BLaER1 treated with 17β-estradiol and CSF1 and Interleukin-3, amounts not matched to agents 10 nM and 100 nM (cell line): Measurements from ENCODE around the gene TREM2.

ENCODE experiments used
- H3K27ac ChIP-seq, 11 experiments: shearing (Covaris generic); formaldehyde crosslinking; 2 replicates each; pipeline ENCODE4 v1.8.1; 2022
- H3K27me3 ChIP-seq, 11 experiments: shearing (Covaris generic); formaldehyde crosslinking; 2 replicates each; pipeline ENCODE4 v1.8.1; 2022
- H3K36me3 ChIP-seq, 11 experiments: shearing (Covaris generic); formaldehyde crosslinking; 2 replicates each; pipeline ENCODE4 v1.8.1; 2022
- H3K4me1 ChIP-seq, 10 experiments: shearing (Covaris generic); formaldehyde crosslinking; 2 replicates each; pipeline ENCODE4 v1.8.1; 2022
- H3K4me2 ChIP-seq, 11 experiments: shearing (Covaris generic); formaldehyde crosslinking; 2 replicates each; pipeline ENCODE4 v1.8.1; 2022
- H3K4me3 ChIP-seq, 10 experiments: shearing (Covaris generic); formaldehyde crosslinking; 2 replicates each; pipeline ENCODE4 v1.8.1; 2022
- H3K9ac ChIP-seq, 11 experiments: shearing (Covaris generic); formaldehyde crosslinking; 2 replicates each; pipeline ENCODE4 v1.8.1; 2022
- H3K9me3 ChIP-seq, 11 experiments: shearing (Covaris generic); formaldehyde crosslinking; replicated peaks in 1 of 11; 2 replicates each; pipeline ENCODE4 v1.8.1; 2022
- H4K20me1 ChIP-seq, 11 experiments: shearing (Covaris generic); formaldehyde crosslinking; 2 replicates each; pipeline ENCODE4 v1.8.1; 2022
- Cebpa-rat ChIP-seq, 11 experiments: shearing (Covaris generic); IDR thresholded peaks; 2 replicates each; pipeline ENCODE4 v1.8.1; 2022

The TREM2 gene

DNA sequence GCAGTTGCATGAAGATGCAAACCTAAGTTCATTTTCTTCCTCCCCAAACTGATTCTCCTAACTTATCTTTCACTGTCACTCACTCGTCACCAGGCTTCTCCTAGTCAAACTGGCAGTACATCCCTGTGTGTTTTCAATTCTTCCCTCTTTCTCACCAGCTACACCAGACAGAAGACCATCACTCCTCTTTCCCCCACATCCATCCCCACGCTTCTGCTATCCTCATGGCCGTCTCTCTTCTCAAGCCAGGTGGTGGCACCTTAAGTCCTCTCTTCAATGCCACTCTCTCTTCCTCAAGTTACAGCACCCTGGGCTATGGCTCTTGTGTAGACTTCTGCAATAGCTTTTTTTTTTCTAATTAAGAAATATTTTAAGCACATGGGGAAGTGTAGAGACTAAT, 14.4 kb upstream of the TREM2 start:
- peaks cover 0 to 36% (median 0%) of the 10 kb centered on the region in 11 experiments; a peak in 7 of 22 replicates for H3K36me3 ChIP-seq
- H3K4me2 ChIP-seq = no peak overlapping the region
- no peak overlapping the region for H3K9ac ChIP-seq
- no peaks in the 10 kb centered on the region for H3K27me3 ChIP-seq
- TF ChIP-seq Cebpa-rat (IDR thresholded peaks at IDR 0.05) = no peak
- peaks cover 0 to 18% (median 0%) of the 10 kb centered on the region in 11 experiments; a peak in 5 of 22 replicates for H3K9me3 ChIP-seq
- no peaks in the 10 kb centered on the region for H4K20me1 ChIP-seq
- H3K4me3 ChIP-seq = no peak overlapping the region
- H3K27ac ChIP-seq = no peak overlapping the region
- H3K4me1 ChIP-seq = peaks cover 1 to 32% (median 18%) of the 10 kb centered on the region in 10 experiments; a peak in 18 of 20 replicates

- Histone ChIP-seq H3K27ac (no peak overlapping the region), H3K36me3 (peaks cover 0 to 25% (median 0%) of the 10 kb centered on the region in 11 experiments; a peak in 7 of 22 replicates), H3K4me1 (peaks cover 0 to 21% (median 10%) of the 10 kb centered on the region in 10 experiments; a peak in 12 of 20 replicates), H4K20me1 (no peaks in the 10 kb centered on the region), H3K27me3 (no peaks in the 10 kb centered on the region), H3K4me3 (no peak overlapping the region), H3K9me3 (peaks cover 0 to 13% (median 0%) of the 10 kb centered on the region in 11 experiments; a peak in 4 of 22 replicates), H3K9ac (no peak overlapping the region), H3K4me2 (no peak overlapping the region)
- no peak for TF ChIP-seq Cebpa-rat (IDR thresholded peaks at IDR 0.05)
These were observed 13.3 kb upstream of the TREM2 start for GRCh38 chr6:41176189-41176588.

DNA sequence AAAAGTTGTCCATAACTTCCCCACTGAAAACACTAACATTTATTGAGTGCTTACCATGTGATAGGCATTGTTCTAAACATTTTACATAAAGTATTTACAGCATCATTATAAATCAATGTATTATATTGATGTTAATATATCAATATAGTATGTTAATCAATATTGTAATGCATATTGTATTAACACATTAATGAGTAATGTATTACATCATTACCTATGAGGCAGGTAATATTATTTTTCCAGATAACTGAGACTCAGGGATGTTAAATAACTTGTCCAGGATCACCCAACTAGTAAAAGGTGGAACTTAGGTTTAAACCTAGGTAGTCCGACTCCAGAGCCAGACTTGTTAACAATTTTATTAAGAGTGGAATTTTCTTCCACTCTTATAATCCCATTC, 12.2 kb upstream of the TREM2 start:
- TF ChIP-seq Cebpa-rat (IDR thresholded peaks at IDR 0.05) = no peak
- Histone ChIP-seq H3K9ac (no peak overlapping the region), H4K20me1 (no peaks in the 10 kb centered on the region), H3K9me3 (peaks cover 0 to 13% (median 0%) of the 10 kb centered on the region in 11 experiments; a peak in 4 of 22 replicates), H3K36me3 (peaks cover 0 to 14% (median 0%) of the 10 kb centered on the region in 11 experiments; a peak in 4 of 22 replicates), H3K4me1 (peaks cover 0 to 10% (median under 1%) of the 10 kb centered on the region in 10 experiments; a peak in 6 of 20 replicates), H3K4me2 (no peak overlapping the region), H3K4me3 (no peak overlapping the region), H3K27me3 (no peaks in the 10 kb centered on the region), H3K27ac (no peak overlapping the region)

- no peak overlapping the region for H3K4me3 ChIP-seq
- H3K27me3 ChIP-seq = no peaks in the 10 kb centered on the region
- H4K20me1 ChIP-seq = no peaks in the 10 kb centered on the region
- no peak overlapping the region for H3K27ac ChIP-seq
- peaks cover 0 to 13% (median 0%) of the 10 kb centered on the region in 11 experiments; a peak in 4 of 22 replicates for H3K9me3 ChIP-seq
- peaks cover 0 to 6% (median 0%) of the 10 kb centered on the region in 10 experiments; a peak in 2 of 20 replicates for H3K4me1 ChIP-seq
- H3K36me3 ChIP-seq = peaks cover 0 to 13% (median 0%) of the 10 kb centered on the region in 11 experiments; a peak in 4 of 22 replicates
- TF ChIP-seq Cebpa-rat (IDR thresholded peaks at IDR 0.05) = no peak
- 0 out of 22 replicates have a peak overlapping the region, but pooled peaks of 1 of the 11 experiments have one; percentile 4 for H3K4me2 ChIP-seq
- H3K9ac ChIP-seq = no peak overlapping the region
These were observed 11.7 kb upstream of the TREM2 start for GRCh38 chr6:41174610-41175009.

DNA sequence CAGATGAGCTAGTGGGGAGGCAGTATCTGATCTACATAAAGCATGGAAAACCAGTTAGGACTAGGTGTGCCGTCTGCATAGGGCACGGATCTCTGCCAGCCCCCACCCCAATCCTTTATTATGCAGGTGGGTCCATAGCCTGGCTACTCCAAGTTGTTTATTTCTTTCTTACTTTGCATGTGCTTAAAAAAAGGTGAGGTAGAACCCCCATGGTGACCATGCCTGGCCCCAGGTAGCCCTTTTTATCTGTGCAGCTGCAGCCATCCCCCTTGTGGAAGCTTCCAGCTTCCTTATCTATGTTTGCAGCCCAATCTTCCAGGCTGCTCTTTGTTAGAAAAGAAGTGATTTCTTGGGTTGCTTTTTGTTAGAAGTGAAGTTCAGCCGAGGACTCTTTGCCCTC, 9.0 kb upstream of the TREM2 start:
- Histone ChIP-seq H3K4me3 (no peak overlapping the region), H3K27ac (no peak overlapping the region), H4K20me1 (no peaks in the 10 kb centered on the region), H3K9ac (no peak overlapping the region), H3K4me1 (peaks cover 0 to 15% (median 1%) of the 10 kb centered on the region in 10 experiments; a peak in 6 of 20 replicates), H3K4me2 (no peak overlapping the region), H3K9me3 (peaks cover 0 to 13% (median 0%) of the 10 kb centered on the region in 11 experiments; a peak in 4 of 22 replicates), H3K27me3 (no peaks in the 10 kb centered on the region), H3K36me3 (peaks cover 0 to 5% (median 0%) of the 10 kb centered on the region in 11 experiments; a peak in 1 of 22 replicates)
- no peak for TF ChIP-seq Cebpa-rat (IDR thresholded peaks at IDR 0.05)

GRCh38 chr6:41170547-41171160, 7.7 kb upstream of the TREM2 start:
- H3K27ac ChIP-seq = no peak overlapping the region

GRCh38 chr6:41167173-41167963, 4.5 kb upstream of the TREM2 start:
- H3K27ac ChIP-seq = no peak overlapping the region

More at GRCh38 chr6:41170547-41171160, 7.7 kb upstream of the TREM2 start:
- TF ChIP-seq Cebpa-rat (IDR thresholded peaks at IDR 0.05) = no peak
- no peak overlapping the region for H3K4me3 ChIP-seq
- H3K4me1 ChIP-seq = peaks cover 0 to 15% (median 1%) of the 10 kb centered on the region in 10 experiments; a peak in 6 of 20 replicates
- peaks cover 0 to 5% (median 0%) of the 10 kb centered on the region in 11 experiments; a peak in 1 of 22 replicates for H3K36me3 ChIP-seq
- peaks cover 0 to 13% (median 0%) of the 10 kb centered on the region in 11 experiments; a peak in 4 of 22 replicates for H3K9me3 ChIP-seq
- no peaks in the 10 kb centered on the region for H4K20me1 ChIP-seq
- no peak overlapping the region for H3K9ac ChIP-seq
- no peak overlapping the region for H3K4me2 ChIP-seq
- H3K27me3 ChIP-seq = no peaks in the 10 kb centered on the region

GRCh38 chr6:41164551-41165120, 1.7 kb upstream of the TREM2 start:
- Histone ChIP-seq H3K9ac (no peak overlapping the region), H4K20me1 (no peaks in the 10 kb centered on the region), H3K36me3 (no peaks in the 10 kb centered on the region), H3K27ac (no peak overlapping the region; a peak in 1 of 22 replicates), H3K4me1 (peaks cover 0 to 66% (median 43%) of the 10 kb centered on the region in 10 experiments; a peak in 19 of 20 replicates), H3K9me3 (no peaks in the 10 kb centered on the region), H3K4me3 (no peak overlapping the region), H3K4me2 (peak overlapping the region in 8 of 11 experiments; percentile 7 to 89 (median 84); a peak in 13 of 22 replicates), H3K27me3 (no peaks in the 10 kb centered on the region)
- TF ChIP-seq Cebpa-rat (IDR thresholded peaks at IDR 0.05) = no peak

More at GRCh38 chr6:41167173-41167963, 4.5 kb upstream of the TREM2 start:
- Histone ChIP-seq H3K4me2 (peak overlapping the region in 1 of 11 experiments; percentile 21; a peak in 1 of 22 replicates), H3K4me3 (no peak overlapping the region), H3K36me3 (no peaks in the 10 kb centered on the region), H3K9ac (no peak overlapping the region), H3K27me3 (no peaks in the 10 kb centered on the region), H3K9me3 (no peaks in the 10 kb centered on the region), H3K4me1 (peaks cover 0 to 43% (median 26%) of the 10 kb centered on the region in 10 experiments; a peak in 16 of 20 replicates), H4K20me1 (no peaks in the 10 kb centered on the region)
- TF ChIP-seq Cebpa-rat (IDR thresholded peaks at IDR 0.05) = 0 out of 22 replicates have a peak, but pooled peaks of 2 of the 11 experiments have one; percentile 10 to 18
